Measurements from ENCODE around the gene GPR160.

Gene GPR160

GRCh38 chr3:170037463-170038433 is at the start of gene GPR160:
Gene GPR160 (plus strand): TSS chr3:170037995. CDS start chr3:170083973, 45,978 bp downstream.
- no peak for TF ChIP-seq GATA3 (IDR thresholded peaks at IDR 0.05; ENCODE audit: low read depth, low read length)

GRCh38 chr3:169990431-169990830 is 47.4 kb upstream of the GPR160 start:
- TF ChIP-seq GATA3 (IDR thresholded peaks at IDR 0.05; ENCODE audit: low read depth, low read length) (no peak), GATA2 (IDR thresholded peaks at IDR 0.05; ENCODE audit: low read depth, low read length) (no peak)

- no peak for TF ChIP-seq GATA2 (IDR thresholded peaks at IDR 0.05; ENCODE audit: low read depth, low read length)
- TF ChIP-seq GATA3 (IDR thresholded peaks at IDR 0.05; ENCODE audit: low read depth, low read length) = no peak
Observed at GRCh38 chr3:169992156-169992555, 45.6 kb upstream of the GPR160 start.

- no peak for TF ChIP-seq GATA3 (IDR thresholded peaks at IDR 0.05; ENCODE audit: low read depth, low read length)
- no peak for TF ChIP-seq GATA2 (IDR thresholded peaks at IDR 0.05; ENCODE audit: low read depth, low read length)
Observed at GRCh38 chr3:169992781-169993180, 45.0 kb upstream of the GPR160 start.

GRCh38 chr3:169993761-169994160 is 44.0 kb upstream of the GPR160 start:
- TF ChIP-seq GATA2 (IDR thresholded peaks at IDR 0.05; ENCODE audit: low read depth, low read length) (no peak), GATA3 (IDR thresholded peaks at IDR 0.05; ENCODE audit: low read depth, low read length) (no peak)

GRCh38 chr3:169996063-169996462 is 41.7 kb upstream of the GPR160 start:
- TF ChIP-seq GATA2 (IDR thresholded peaks at IDR 0.05; ENCODE audit: low read depth, low read length) = no peak
- no peak for TF ChIP-seq GATA3 (IDR thresholded peaks at IDR 0.05; ENCODE audit: low read depth, low read length)

GRCh38 chr3:169998668-169999131 is 39.1 kb upstream of the GPR160 start:
- TF ChIP-seq GATA3 (IDR thresholded peaks at IDR 0.05; ENCODE audit: low read depth, low read length) (no peak), GATA2 (IDR thresholded peaks at IDR 0.05; ENCODE audit: low read depth, low read length) (no peak)

GRCh38 chr3:169999433-169999832 is 38.4 kb upstream of the GPR160 start:
- no peak for TF ChIP-seq GATA3 (IDR thresholded peaks at IDR 0.05; ENCODE audit: low read depth, low read length)
- TF ChIP-seq GATA2 (IDR thresholded peaks at IDR 0.05; ENCODE audit: low read depth, low read length) = no peak

- TF ChIP-seq GATA3 (IDR thresholded peaks at IDR 0.05; ENCODE audit: low read depth, low read length) = no peak
- no peak for TF ChIP-seq GATA2 (IDR thresholded peaks at IDR 0.05; ENCODE audit: low read depth, low read length)
Observed at GRCh38 chr3:170000051-170000450, 37.7 kb upstream of the GPR160 start.

GRCh38 chr3:170002231-170002630 is 35.6 kb upstream of the GPR160 start:
- no peak for TF ChIP-seq GATA3 (IDR thresholded peaks at IDR 0.05; ENCODE audit: low read depth, low read length)

- TF ChIP-seq GATA2 (IDR thresholded peaks at IDR 0.05; ENCODE audit: low read depth, low read length) = no peak
- no peak for TF ChIP-seq GATA3 (IDR thresholded peaks at IDR 0.05; ENCODE audit: low read depth, low read length)
Observed at GRCh38 chr3:170002879-170003278, 34.9 kb upstream of the GPR160 start.

GRCh38 chr3:170003881-170004356 is 33.9 kb upstream of the GPR160 start:
- no peak for TF ChIP-seq GATA3 (IDR thresholded peaks at IDR 0.05; ENCODE audit: low read depth, low read length)
- TF ChIP-seq GATA2 (IDR thresholded peaks at IDR 0.05; ENCODE audit: low read depth, low read length) = no peak

- no peak for TF ChIP-seq GATA2 (IDR thresholded peaks at IDR 0.05; ENCODE audit: low read depth, low read length)
- TF ChIP-seq GATA3 (IDR thresholded peaks at IDR 0.05; ENCODE audit: low read depth, low read length) = no peak
Observed at GRCh38 chr3:170007031-170007663, 30.6 kb upstream of the GPR160 start.

GRCh38 chr3:170010498-170010897 is 27.3 kb upstream of the GPR160 start:
- TF ChIP-seq GATA2 (IDR thresholded peaks at IDR 0.05; ENCODE audit: low read depth, low read length) = no peak
- TF ChIP-seq GATA3 (IDR thresholded peaks at IDR 0.05; ENCODE audit: low read depth, low read length) = no peak

All from SH-SY5Y (cell line).